NCI-H2227 (cell line): ENCODE data around the gene TNK1.

Source experiments
- DNase-seq: peaks from one replicate; lab custom pipeline; 2025; ENCODE audit not compliant: unreplicated experiment; lab: John Stamatoyannopoulos, UW

Gene TNK1

GRCh38 chr17:7431231-7431630 lies 50.3 kb downstream of the TNK1 start:
- DNase-seq, result no peak

- DNase-seq, result no peak
These were observed 51.4 kb downstream of the TNK1 start for GRCh38 chr17:7432296-7432695.

- no peak for DNase-seq
These were observed 55.0 kb downstream of the TNK1 start for GRCh38 chr17:7435676-7436555.

- peak; percentile 81 for DNase-seq
These were observed 55.9 kb downstream of the TNK1 start for GRCh38 chr17:7436556-7437368.

- DNase-seq, result peak; percentile 44
These were observed 56.5 kb downstream of the TNK1 start for GRCh38 chr17:7437369-7437863.

GRCh38 chr17:7437950-7438614 lies 57.2 kb downstream of the TNK1 start:
- DNase-seq, result peak; percentile 72

- no peak for DNase-seq
These were observed 58.0 kb downstream of the TNK1 start for GRCh38 chr17:7438656-7439460.
